Loucy (cell line): ENCODE data around the gene MICU2.

Source experiments
- CTCF ChIP-seq: fragments of 200-600 bp; sonication (generic); conservative IDR thresholded peaks from 2 replicates; pipeline ENCODE4 v1.5.1; 2014; ENCODE audit warnings: mild to moderate bottlenecking, antibody characterized with exemption, low read length
- EZH2phosphoT487 ChIP-seq: fragments of 200-600 bp; IDR thresholded peaks from 2 replicates; pipeline ENCODE4 v1.6.1; 2018; ENCODE audit warnings: antibody characterized with exemption, mild to moderate bottlenecking, moderate library complexity, borderline replicate concordance

GRCh38 chr13:21538280-21538679, 65.7 kb downstream of the MICU2 start:
- TF ChIP-seq CTCF (no peak), EZH2phosphoT487 (no peak)
